HepG2 (cell line): ENCODE data around the gene KRTAP10-5.

ENCODE experiments used
- CBX1 ChIP-seq: IDR thresholded peaks from one replicate; pipeline ENCODE4 v1.6.1; 2016; ENCODE audit warnings: antibody characterized with exemption, low read depth
- ERF ChIP-seq: IDR thresholded peaks from 2 replicates; pipeline ENCODE4 v1.6.1; 2018; ENCODE audit warnings: missing biosample characterization, missing genetic modification reagents
- HIVEP1 ChIP-seq: sonication (generic); formaldehyde crosslinking; IDR thresholded peaks from 2 replicates; pipeline ENCODE4 v1.4.0; 2020; ENCODE audit warnings: mild to moderate bottlenecking, missing genetic modification reagents
- ISX ChIP-seq: sonication (generic); formaldehyde crosslinking; conservative IDR thresholded peaks from 2 replicates; pipeline ENCODE4 v1.5.0; 2020; ENCODE audit warnings: missing genetic modification reagents
- NFYB ChIP-seq: sonication (generic); formaldehyde crosslinking; IDR thresholded peaks from 2 replicates; pipeline ENCODE4 v1.4.0; 2020; ENCODE audit warnings: missing genetic modification reagents
- ZFY ChIP-seq: sonication (generic); formaldehyde crosslinking; IDR thresholded peaks from 2 replicates; pipeline ENCODE4 v1.4.0; 2020; ENCODE audit warnings: missing genetic modification reagents
- ZNF776 ChIP-seq: sonication (generic); formaldehyde crosslinking; IDR thresholded peaks from 2 replicates; pipeline ENCODE4 v1.4.0; 2020; ENCODE audit warnings: mild to moderate bottlenecking, missing genetic modification reagents
- TF ChIP-seq, protein P1 (sequence below): sonication (generic); formaldehyde crosslinking; IDR thresholded peaks from 2 replicates; pipeline ENCODE4 v1.5.0; 2020; ENCODE audit warnings: mild to moderate bottlenecking, missing genetic modification reagents, moderate library complexity
- TF ChIP-seq, protein P2 (sequence below): sonication (generic); formaldehyde crosslinking; conservative IDR thresholded peaks from 2 replicates; pipeline ENCODE4 v1.8.0; 2022; ENCODE audit warnings: mild to moderate bottlenecking, moderate library complexity, missing genetic modification reagents

- TF ChIP-seq ZNF776 (CRISPR knock-in tag) (no peak), ISX (no peak), CBX1 (no peak), ZFY (CRISPR knock-in tag) (no peak), HIVEP1 (CRISPR knock-in tag) (no peak), NFYB (no peak), ERF (CRISPR knock-in tag) (no peak)
- TF ChIP-seq, protein P1, sequence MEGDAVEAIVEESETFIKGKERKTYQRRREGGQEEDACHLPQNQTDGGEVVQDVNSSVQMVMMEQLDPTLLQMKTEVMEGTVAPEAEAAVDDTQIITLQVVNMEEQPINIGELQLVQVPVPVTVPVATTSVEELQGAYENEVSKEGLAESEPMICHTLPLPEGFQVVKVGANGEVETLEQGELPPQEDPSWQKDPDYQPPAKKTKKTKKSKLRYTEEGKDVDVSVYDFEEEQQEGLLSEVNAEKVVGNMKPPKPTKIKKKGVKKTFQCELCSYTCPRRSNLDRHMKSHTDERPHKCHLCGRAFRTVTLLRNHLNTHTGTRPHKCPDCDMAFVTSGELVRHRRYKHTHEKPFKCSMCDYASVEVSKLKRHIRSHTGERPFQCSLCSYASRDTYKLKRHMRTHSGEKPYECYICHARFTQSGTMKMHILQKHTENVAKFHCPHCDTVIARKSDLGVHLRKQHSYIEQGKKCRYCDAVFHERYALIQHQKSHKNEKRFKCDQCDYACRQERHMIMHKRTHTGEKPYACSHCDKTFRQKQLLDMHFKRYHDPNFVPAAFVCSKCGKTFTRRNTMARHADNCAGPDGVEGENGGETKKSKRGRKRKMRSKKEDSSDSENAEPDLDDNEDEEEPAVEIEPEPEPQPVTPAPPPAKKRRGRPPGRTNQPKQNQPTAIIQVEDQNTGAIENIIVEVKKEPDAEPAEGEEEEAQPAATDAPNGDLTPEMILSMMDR, result no peak
- TF ChIP-seq, protein P2, sequence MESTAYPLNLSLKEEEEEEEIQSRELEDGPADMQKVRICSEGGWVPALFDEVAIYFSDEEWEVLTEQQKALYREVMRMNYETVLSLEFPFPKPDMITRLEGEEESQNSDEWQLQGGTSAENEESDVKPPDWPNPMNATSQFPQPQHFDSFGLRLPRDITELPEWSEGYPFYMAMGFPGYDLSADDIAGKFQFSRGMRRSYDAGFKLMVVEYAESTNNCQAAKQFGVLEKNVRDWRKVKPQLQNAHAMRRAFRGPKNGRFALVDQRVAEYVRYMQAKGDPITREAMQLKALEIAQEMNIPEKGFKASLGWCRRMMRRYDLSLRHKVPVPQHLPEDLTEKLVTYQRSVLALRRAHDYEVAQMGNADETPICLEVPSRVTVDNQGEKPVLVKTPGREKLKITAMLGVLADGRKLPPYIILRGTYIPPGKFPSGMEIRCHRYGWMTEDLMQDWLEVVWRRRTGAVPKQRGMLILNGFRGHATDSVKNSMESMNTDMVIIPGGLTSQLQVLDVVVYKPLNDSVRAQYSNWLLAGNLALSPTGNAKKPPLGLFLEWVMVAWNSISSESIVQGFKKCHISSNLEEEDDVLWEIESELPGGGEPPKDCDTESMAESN, result no peak
Observed at GRCh38 chr21:44578371-44579055, 1.9 kb downstream of the KRTAP10-5 start.
